Upper lobe of left lung (tissue), 4 donors: Measurements from ENCODE around the gene DELE1.

ENCODE experiments used
- EP300 ChIP-seq, 4 donors: sonication (generic); formaldehyde crosslinking; IDR thresholded peaks; one replicate each; pipeline ENCODE4 v1.5.1; 2017; ENCODE audit warnings: antibody characterized with exemption in 4 of 4, control low read depth in 2 of 4
- POLR2A ChIP-seq, 4 donors: fragments of 450-650 bp; IDR thresholded peaks; one replicate each; pipeline ENCODE4 v1.5.1; 2016 to 2017; ENCODE audit warnings: antibody characterized with exemption in 4 of 4, mild to moderate bottlenecking in 2 of 4
- TF ChIP-seq, protein P1 (sequence below), 6 experiments: fragments of 450-650 bp in 4 of 6; fragments of 200-600 bp in 2 of 6; sonication (generic) in 2 of 6; IDR thresholded peaks; one replicate each; pipeline ENCODE4 v1.5.1; 2016 to 2019; ENCODE audit warnings: antibody characterized with exemption in 6 of 6

GRCh38 chr5:141908796-141909195, 14.9 kb upstream of the DELE1 start:
- TF ChIP-seq POLR2A (IDR thresholded peaks at IDR 0.05) = no peak
- TF ChIP-seq, protein P1, sequence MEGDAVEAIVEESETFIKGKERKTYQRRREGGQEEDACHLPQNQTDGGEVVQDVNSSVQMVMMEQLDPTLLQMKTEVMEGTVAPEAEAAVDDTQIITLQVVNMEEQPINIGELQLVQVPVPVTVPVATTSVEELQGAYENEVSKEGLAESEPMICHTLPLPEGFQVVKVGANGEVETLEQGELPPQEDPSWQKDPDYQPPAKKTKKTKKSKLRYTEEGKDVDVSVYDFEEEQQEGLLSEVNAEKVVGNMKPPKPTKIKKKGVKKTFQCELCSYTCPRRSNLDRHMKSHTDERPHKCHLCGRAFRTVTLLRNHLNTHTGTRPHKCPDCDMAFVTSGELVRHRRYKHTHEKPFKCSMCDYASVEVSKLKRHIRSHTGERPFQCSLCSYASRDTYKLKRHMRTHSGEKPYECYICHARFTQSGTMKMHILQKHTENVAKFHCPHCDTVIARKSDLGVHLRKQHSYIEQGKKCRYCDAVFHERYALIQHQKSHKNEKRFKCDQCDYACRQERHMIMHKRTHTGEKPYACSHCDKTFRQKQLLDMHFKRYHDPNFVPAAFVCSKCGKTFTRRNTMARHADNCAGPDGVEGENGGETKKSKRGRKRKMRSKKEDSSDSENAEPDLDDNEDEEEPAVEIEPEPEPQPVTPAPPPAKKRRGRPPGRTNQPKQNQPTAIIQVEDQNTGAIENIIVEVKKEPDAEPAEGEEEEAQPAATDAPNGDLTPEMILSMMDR (IDR thresholded peaks at IDR 0.05) = no peak
- TF ChIP-seq EP300 (IDR thresholded peaks at IDR 0.05) = no peak
